ENCODE data around the gene MYH4.

The MYH4 gene

GRCh38 chr17:10469459-10469858, at the start of gene MYH4:
MYH4 (minus strand) TSS chr17:10469559; CDS start chr17:10466745, 2,814 bp downstream.
- DNase-seq (ENCODE audit: low read depth), result no peak
- H3K4me3 ChIP-seq (ENCODE audit: control insufficient read depth, low read depth, low read length), result no peak within 1 kb of the TSS
- TF ChIP-seq, protein P1, sequence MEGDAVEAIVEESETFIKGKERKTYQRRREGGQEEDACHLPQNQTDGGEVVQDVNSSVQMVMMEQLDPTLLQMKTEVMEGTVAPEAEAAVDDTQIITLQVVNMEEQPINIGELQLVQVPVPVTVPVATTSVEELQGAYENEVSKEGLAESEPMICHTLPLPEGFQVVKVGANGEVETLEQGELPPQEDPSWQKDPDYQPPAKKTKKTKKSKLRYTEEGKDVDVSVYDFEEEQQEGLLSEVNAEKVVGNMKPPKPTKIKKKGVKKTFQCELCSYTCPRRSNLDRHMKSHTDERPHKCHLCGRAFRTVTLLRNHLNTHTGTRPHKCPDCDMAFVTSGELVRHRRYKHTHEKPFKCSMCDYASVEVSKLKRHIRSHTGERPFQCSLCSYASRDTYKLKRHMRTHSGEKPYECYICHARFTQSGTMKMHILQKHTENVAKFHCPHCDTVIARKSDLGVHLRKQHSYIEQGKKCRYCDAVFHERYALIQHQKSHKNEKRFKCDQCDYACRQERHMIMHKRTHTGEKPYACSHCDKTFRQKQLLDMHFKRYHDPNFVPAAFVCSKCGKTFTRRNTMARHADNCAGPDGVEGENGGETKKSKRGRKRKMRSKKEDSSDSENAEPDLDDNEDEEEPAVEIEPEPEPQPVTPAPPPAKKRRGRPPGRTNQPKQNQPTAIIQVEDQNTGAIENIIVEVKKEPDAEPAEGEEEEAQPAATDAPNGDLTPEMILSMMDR (conservative IDR thresholded peaks at IDR 0.05; ENCODE audit: control insufficient read depth, insufficient read depth, low read depth, low read length), result no peak

DNA sequence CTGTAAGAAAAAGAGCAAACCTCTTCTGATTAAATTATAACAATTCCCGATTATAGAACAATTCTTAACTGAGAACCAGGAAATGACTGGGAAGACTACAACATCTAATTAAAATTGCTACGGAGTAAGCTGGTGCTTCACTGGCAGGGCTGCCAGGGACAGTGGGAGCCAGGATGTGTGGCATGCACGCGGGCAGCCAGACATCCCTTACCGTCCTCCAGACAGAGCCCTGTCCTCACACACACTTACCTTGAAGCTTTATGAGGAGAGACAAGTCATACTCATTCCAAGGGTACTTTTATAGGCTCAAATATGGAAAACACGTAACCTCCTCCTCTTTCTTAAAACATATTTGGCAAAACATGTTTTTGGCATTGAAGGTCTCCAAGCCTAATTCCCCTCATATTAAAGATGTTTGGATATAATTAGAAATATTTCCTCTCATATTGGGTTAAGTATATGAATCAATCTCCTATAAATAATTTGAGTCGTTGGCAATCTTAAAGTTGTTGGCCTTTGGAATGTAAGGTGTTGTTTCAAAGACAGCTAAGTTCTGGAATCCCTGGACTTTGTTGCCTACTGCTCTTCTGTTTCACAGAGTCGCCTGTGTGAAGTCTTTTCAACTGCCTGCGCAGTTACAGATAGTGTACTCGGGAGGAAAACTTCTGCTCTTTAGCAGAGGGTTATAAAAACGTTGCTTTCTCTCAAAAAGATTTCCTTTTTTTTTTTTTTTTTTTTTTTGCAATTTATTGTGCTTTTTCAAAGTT, 49.1 kb upstream of the MYH4 start, which contains the start of gene MYH1:
Gene MYH1, minus strand, starts transcription at position 272 of the 767 bp plus-strand sequence. CDS start 1,900 bp downstream, outside the sequence.
- no peak for DNase-seq (ENCODE audit: low read depth)
- TF ChIP-seq, protein P1 (conservative IDR thresholded peaks at IDR 0.05; ENCODE audit: control insufficient read depth, insufficient read depth, low read depth, low read length), result no peak

DNA sequence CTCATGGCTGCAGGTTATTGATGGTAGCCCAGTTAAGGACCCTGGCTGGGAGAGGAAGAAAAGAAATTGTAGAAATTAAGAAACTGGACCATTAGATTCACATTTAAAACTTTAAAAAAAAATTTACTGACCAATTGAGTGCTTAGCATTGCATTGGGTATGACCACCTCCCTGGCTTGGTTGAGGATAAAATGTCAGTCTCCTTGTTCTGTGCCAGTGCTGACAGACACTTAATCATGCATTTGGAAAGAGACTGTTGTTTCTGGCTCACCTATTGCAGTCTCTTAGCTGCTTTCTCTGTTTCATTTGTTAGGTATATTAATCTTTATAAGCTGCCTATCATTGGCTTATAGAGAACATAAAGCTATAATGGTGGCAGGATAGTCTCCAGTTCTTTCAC, 47.3 kb upstream of the MYH4 start:
- H3K4me3 ChIP-seq (ENCODE audit: control insufficient read depth, low read depth, low read length), result no peak overlapping the region
- no peak for DNase-seq (ENCODE audit: low read depth)
- TF ChIP-seq, protein P1 (conservative IDR thresholded peaks at IDR 0.05; ENCODE audit: control insufficient read depth, insufficient read depth, low read depth, low read length), result no peak

More for the DNA sequence above, 49.1 kb upstream of the MYH4 start, which contains the start of gene MYH1:
- no peak within 1 kb of the TSS for H3K4me3 ChIP-seq (ENCODE audit: control insufficient read depth, low read depth, low read length)

DNA sequence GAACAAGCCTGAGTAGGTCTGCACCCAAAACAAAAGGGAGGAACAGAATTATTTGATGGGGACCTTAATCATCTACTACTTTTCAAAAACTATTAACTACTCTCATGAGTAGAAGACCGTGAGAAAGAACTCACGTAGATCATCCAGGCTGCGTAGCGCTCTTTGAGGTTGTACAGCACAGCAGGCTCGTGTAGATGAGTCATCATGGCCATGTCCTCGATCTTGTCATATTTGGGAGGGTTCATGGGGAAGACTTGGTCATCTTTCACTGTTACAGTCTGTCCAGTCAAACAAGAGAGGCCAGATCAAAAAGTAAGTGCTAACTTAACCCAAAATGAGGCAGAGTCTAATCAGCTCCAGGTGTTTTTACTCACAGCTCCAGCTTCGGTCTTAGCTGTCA, 46.7 kb upstream of the MYH4 start:
- DNase-seq (ENCODE audit: low read depth), result peak; percentile 9
- TF ChIP-seq, protein P1 (conservative IDR thresholded peaks at IDR 0.05; ENCODE audit: control insufficient read depth, insufficient read depth, low read depth, low read length), result no peak

DNA sequence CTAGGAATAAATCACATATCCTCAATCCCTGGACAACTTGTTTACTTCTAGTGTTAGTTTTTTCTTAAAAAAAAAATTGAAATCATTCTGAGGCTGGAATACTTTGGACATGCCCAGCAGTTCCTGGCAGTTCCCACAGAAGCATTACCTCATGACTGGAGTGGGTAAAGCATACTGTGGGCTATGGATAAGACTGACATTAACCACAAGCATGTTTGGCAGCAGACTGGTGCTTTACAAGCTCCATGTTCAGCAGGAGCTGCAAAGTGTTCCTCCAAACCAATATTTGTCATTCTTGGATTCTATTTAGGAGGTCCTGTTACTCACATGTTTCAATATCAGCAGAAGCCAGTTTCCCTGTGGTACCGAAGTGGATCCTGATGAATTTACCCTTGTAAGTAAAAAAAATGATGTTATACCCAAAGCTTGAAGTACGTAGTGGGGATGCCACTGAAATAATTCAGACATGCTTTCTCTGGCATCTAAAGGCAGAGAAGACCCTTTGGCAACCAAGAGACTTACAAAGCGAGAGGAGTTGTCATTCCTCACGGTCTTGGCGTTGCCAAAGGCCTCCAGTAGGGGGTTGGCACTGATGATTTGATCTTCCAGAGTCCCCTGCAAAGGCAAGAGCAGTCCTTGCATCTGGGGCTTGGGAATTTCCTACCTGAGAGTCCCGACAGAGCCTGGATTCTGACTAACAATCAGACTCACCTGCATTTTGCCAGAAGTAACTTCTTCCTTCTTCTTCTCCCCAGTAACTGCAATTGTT, 44.1 kb upstream of the MYH4 start:
- no peak overlapping the region for H3K4me3 ChIP-seq (ENCODE audit: control insufficient read depth, low read depth, low read length)
- DNase-seq (ENCODE audit: low read depth), result peak; percentile 64
- TF ChIP-seq, protein P1 (conservative IDR thresholded peaks at IDR 0.05; ENCODE audit: control insufficient read depth, insufficient read depth, low read depth, low read length), result no peak

More for the DNA sequence above, 46.7 kb upstream of the MYH4 start:
- H3K4me3 ChIP-seq (ENCODE audit: control insufficient read depth, low read depth, low read length), result no peak overlapping the region

GRCh38 chr17:10512856-10513255, 43.5 kb upstream of the MYH4 start:
- TF ChIP-seq, protein P1 (conservative IDR thresholded peaks at IDR 0.05; ENCODE audit: control insufficient read depth, insufficient read depth, low read depth, low read length), result no peak
- no peak overlapping the region for H3K4me3 ChIP-seq (ENCODE audit: control insufficient read depth, low read depth, low read length)

More at GRCh38 chr17:10512856-10513255, 43.5 kb upstream of the MYH4 start:
- DNase-seq (ENCODE audit: low read depth), result peak; percentile 7

Data from fibroblast of mammary gland (primary cell).